GM12878 (cell line): ENCODE data around the gene PSMD3. TPM values are rescaled to one million over a fixed set of nuclear protein-coding genes. Genes with fewer than 3 reads are reported as not detected.

ENCODE experiments used
- ATAC-seq: fragments of 200-7000 bp; cut with Tn5 transposase; 3 replicates; pipeline ENCODE4 v1.9.1; 2020; ENCODE audit warnings: mild to moderate bottlenecking, moderate library complexity
- BruUV-seq: library from RNA; stranded (reverse); fragments of 400-500 nt; replicated peaks from 2 replicates; lab custom pipeline; 2021; lab: Mats Ljungman, UMichigan
- CTCF ChIA-PET: fragments of 300-600 bp; sonication (Branson Sonifier 250); formaldehyde crosslinking; extraction: SDS; loops from one replicate; lab custom pipeline; 2021; ENCODE audit warnings: inconsistent platforms; lab: Yijun Ruan, JAX
- POLR2A ChIA-PET: fragments of 350-600 bp; formaldehyde crosslinking; extraction: SDS; loops from one replicate; lab custom pipeline; 2021; ENCODE audit warnings: inconsistent platforms; lab: Charles Lee
- RAD21 ChIA-PET: fragments of 300-600 bp; sonication (Branson Sonifier 250); formaldehyde crosslinking; loops from one replicate; lab custom pipeline; 2023; ENCODE audit warnings: antibody characterized with exemption; ENCODE audit not compliant: unreplicated experiment; lab: Charles Lee
- SMC1A ChIA-PET: fragments of 300-600 bp; sonication (Branson Sonifier 250); formaldehyde crosslinking; loops from one replicate; lab custom pipeline; 2023; ENCODE audit not compliant: unreplicated experiment, uncharacterized antibody; lab: Charles Lee
- DNase-seq: peaks from one replicate; pipeline ENCODE4 v3.0.0-alpha.2; 2011; ENCODE audit warnings: low read depth, low spot score
- FAIRE-seq: peaks from 3 replicates; lab custom pipeline; 2011; peaks lifted over from hg19 to GRCh38; lab: Jason Lieb, UNC
- H2AFZ ChIP-seq: 2 replicates; pipeline ENCODE4 v1.6.0; 2011; ENCODE audit warnings: low read depth, low read length, control low read depth; ENCODE audit not compliant: control insufficient read depth
- H3K27ac ChIP-seq: 2 replicates; pipeline ENCODE4 v1.5.1; 2011; ENCODE audit warnings: control low read depth; ENCODE audit not compliant: control insufficient read depth, insufficient read depth
- H3K27me3 ChIP-seq, 2 experiments: replicated peaks in 1 of 2; 2 replicates each; pipeline versions ENCODE4 v1.6.0 to v1.6.1; 2011; ENCODE audit warnings: low read length in 1 of 2; ENCODE audit not compliant: control insufficient read depth in 2 of 2, insufficient read depth in 2 of 2
- H3K36me3 ChIP-seq, 2 experiments: 2 replicates each; pipeline ENCODE4 v1.5.1; 2011; ENCODE audit warnings: low read length in 1 of 2; ENCODE audit not compliant: control insufficient read depth in 2 of 2, insufficient read depth in 2 of 2
- H3K4me1 ChIP-seq: 2 replicates; pipeline ENCODE4 v1.6.1; 2011; ENCODE audit warnings: mild to moderate bottlenecking, low read length, moderate library complexity, mixed read lengths; ENCODE audit not compliant: control insufficient read depth, insufficient read depth
- H3K4me2 ChIP-seq: 2 replicates; pipeline ENCODE4 v1.6.0; 2011; ENCODE audit warnings: control low read depth; ENCODE audit not compliant: control insufficient read depth, insufficient read depth
- H3K4me3 ChIP-seq: fragments of 200-600 bp; sonication (generic); 2 replicates; pipeline ENCODE4 v1.5.1; 2016
- H3K79me2 ChIP-seq: 2 replicates; pipeline ENCODE4 v1.6.0; 2011; ENCODE audit warnings: low read length; ENCODE audit not compliant: control insufficient read depth, insufficient read depth
- H3K9ac ChIP-seq: 2 replicates; pipeline ENCODE4 v1.8.0; 2011; ENCODE audit warnings: low read length, control low read depth, mixed read lengths; ENCODE audit not compliant: control insufficient read depth, insufficient read depth
- H3K9me3 ChIP-seq: replicated peaks from 3 replicates; pipeline ENCODE4 v1.5.1; 2011; ENCODE audit warnings: mild to moderate bottlenecking, low read length; ENCODE audit not compliant: control insufficient read depth, insufficient read depth
- H4K20me1 ChIP-seq: 2 replicates; pipeline ENCODE4 v1.6.0; 2011; ENCODE audit not compliant: control insufficient read depth, insufficient read depth
- CBX3 ChIP-seq: fragments of 200-600 bp; sonication (generic); IDR thresholded peaks from 2 replicates; pipeline ENCODE4 v1.6.1; 2016; ENCODE audit warnings: low read depth, borderline replicate concordance
- FOXM1 ChIP-seq: IDR thresholded peaks from 2 replicates; pipeline ENCODE4 v1.6.1; 2012; ENCODE audit warnings: low read depth, mild to moderate bottlenecking, inconsistent platforms, low read length, moderate library complexity
- JUNB ChIP-seq: IDR thresholded peaks from 2 replicates; pipeline ENCODE4 v1.6.1; 2016; ENCODE audit warnings: antibody characterized with exemption, mild to moderate bottlenecking
- SRF ChIP-seq, 2 experiments: IDR thresholded peaks; 2 replicates each; pipeline ENCODE4 v1.6.1; 2011; ENCODE audit warnings: low read depth in 2 of 2, low read length in 2 of 2, mild to moderate bottlenecking in 1 of 2, moderate library complexity in 1 of 2
- SUPT20H ChIP-seq: IDR thresholded peaks from 2 replicates; pipeline ENCODE4 v1.6.1; 2011; ENCODE audit warnings: low read depth, mild to moderate bottlenecking, low read length, moderate library complexity, borderline replicate concordance; ENCODE audit not compliant: control insufficient read depth
- WRNIP1 ChIP-seq: IDR thresholded peaks from 2 replicates; pipeline ENCODE4 v1.6.1; 2011; ENCODE audit warnings: low read depth, low read length, improper control_type of control experiment, borderline replicate concordance
- WGBS: methylation state at CpG from one replicate; pipeline ENCODE4 v1.1.6; 2016; ENCODE audit warnings: low lambda C conversion rate; ENCODE audit not compliant: insufficient replicate concordance, insufficient coverage; ENCODE audit errors: missing lambda C conversion rate; 5-methylcytosine and 5-hydroxymethylcytosine counted together
- in situ Hi-C: fragments of 300-500 bp; cut with MboI; formaldehyde crosslinking; loops from 9 replicates; pipeline ENCODE4 v1.14.3; 2018; ENCODE audit warnings: mixed read lengths
- intact Hi-C: fragments of 100-400 bp; cut with micrococcal nuclease; formaldehyde crosslinking; loops from one replicate; pipeline ENCODE4 v1.14.2; 2022; ENCODE audit not compliant: unreplicated experiment
- polyA plus RNA-seq, 11 experiments: library from polyadenylated mRNA; depleted of rRNA in 4 of 11; unstranded in 6 of 11; stranded (reverse) in 5 of 11; fragments of >200 nt; fragmentation: Nextera tagmentation in 4 of 11; fragmentation: Illumina TruSeq in 1 of 11; extraction: Ambion mirVana in 4 of 11; extraction: Trizol in 1 of 11; gene quantifications; 1 replicate in 1 of 11; 2 replicates in 10 of 11; pipeline versions ENCODE4 v1.2.1 to v1.2.3, GENCODE V29; 2011 to 2016; ENCODE audit warnings: inconsistent platforms in 2 of 11, missing spikeins in 2 of 11, low read depth in 1 of 11
- total RNA-seq, 4 experiments: library from RNA; depleted of rRNA in 3 of 4; stranded (reverse); fragments of >200 nt in 3 of 4; fragmentation: Illumina TruSeq in 1 of 4; extraction: Trizol in 1 of 4; gene quantifications; 2 replicates each; pipeline versions ENCODE4 v1.2.1 to v1.2.3, GENCODE V29; 2013 to 2021
- TF ChIP-seq, protein P1 (sequence below): fragments of 450-650 bp; IDR thresholded peaks from 2 replicates; pipeline ENCODE4 v1.6.1; 2018; ENCODE audit warnings: mild to moderate bottlenecking, low read depth, moderate library complexity; ENCODE audit not compliant: partially characterized antibody
- TF ChIP-seq, protein P2 (sequence below): fragments of 450-650 bp; formaldehyde crosslinking; IDR thresholded peaks from 2 replicates; pipeline ENCODE4 v1.4.0; 2020; ENCODE audit warnings: mild to moderate bottlenecking, moderate library complexity
- TF ChIP-seq, protein P3 (sequence below): IDR thresholded peaks from 2 replicates; pipeline ENCODE4 v1.6.1; 2011; ENCODE audit warnings: borderline replicate concordance, low read depth, mild to moderate bottlenecking, moderate library complexity, low read length; ENCODE audit not compliant: insufficient read depth, poor library complexity, severe bottlenecking

Gene PSMD3
- total and polyA plus RNA-seq, 10 of the 15 experiments (the other 5 are each of a cell fraction or from before 2014, with no cell fraction given): 2.2 to 192 (median 129) TPM

DNA sequence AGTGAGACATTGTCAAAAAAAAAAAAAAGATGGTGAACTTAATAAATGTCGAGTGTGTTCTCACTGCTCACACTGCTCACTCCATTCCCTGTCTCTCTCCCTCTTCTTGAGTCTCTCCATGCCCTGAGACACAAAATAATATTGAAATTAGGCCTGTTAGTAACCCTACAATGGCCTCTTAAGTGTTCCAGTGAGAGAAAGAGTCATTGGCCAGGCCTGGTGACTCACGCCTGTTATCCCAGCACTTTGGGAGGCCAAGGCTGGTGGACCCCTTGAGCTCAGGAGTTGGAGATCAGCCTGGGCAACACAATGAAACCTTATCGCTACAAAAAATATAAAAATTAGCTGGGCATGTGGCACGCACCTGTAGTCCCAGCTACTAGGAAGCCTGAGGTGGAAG, 18.5 kb downstream of the PSMD3 start:
- WGBS: 81% methylated on average over 4 of the region's 4 CpGs
- ChIA-PET SMC1A (no interaction called here), CTCF (no interaction called here), POLR2A (no interaction called here), RAD21 (no interaction called here)
- Histone ChIP-seq H3K79me2 (no peaks in the 10 kb centered on the region), H3K27ac (no peak overlapping the region), H3K9me3 (no peaks in the 10 kb centered on the region), H3K27me3 (no peaks in the 10 kb centered on the region), H3K36me3 (peaks cover 21 to 28% of the 10 kb centered on the region in 2 experiments; a peak in 3 of 4 replicates), H2AFZ (no peak overlapping the region), H3K4me1 (no peaks in the 10 kb centered on the region), H4K20me1 (no peaks in the 10 kb centered on the region), H3K4me2 (no peak overlapping the region), H3K4me3 (no peak overlapping the region), H3K9ac (no peak overlapping the region)
- in situ Hi-C loops: no loop called here
- no peak for FAIRE-seq
- DNase-seq: no peak
- ATAC-seq: no peak
- no TSS peak for BruUV-seq
- intact Hi-C loops: no loop called here
- TF ChIP-seq CBX3 (no peak), SUPT20H (no peak), FOXM1 (no peak), JUNB (no peak), SRF (IDR thresholded peaks at IDR 0.05; ENCODE audit: low read depth in 2 of 2, low read length in 2 of 2) (no peak), WRNIP1 (no peak)
- TF ChIP-seq, protein P1, sequence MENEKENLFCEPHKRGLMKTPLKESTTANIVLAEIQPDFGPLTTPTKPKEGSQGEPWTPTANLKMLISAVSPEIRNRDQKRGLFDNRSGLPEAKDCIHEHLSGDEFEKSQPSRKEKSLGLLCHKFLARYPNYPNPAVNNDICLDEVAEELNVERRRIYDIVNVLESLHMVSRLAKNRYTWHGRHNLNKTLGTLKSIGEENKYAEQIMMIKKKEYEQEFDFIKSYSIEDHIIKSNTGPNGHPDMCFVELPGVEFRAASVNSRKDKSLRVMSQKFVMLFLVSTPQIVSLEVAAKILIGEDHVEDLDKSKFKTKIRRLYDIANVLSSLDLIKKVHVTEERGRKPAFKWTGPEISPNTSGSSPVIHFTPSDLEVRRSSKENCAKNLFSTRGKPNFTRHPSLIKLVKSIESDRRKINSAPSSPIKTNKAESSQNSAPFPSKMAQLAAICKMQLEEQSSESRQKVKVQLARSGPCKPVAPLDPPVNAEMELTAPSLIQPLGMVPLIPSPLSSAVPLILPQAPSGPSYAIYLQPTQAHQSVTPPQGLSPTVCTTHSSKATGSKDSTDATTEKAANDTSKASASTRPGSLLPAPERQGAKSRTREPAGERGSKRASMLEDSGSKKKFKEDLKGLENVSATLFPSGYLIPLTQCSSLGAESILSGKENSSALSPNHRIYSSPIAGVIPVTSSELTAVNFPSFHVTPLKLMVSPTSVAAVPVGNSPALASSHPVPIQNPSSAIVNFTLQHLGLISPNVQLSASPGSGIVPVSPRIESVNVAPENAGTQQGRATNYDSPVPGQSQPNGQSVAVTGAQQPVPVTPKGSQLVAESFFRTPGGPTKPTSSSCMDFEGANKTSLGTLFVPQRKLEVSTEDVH: no peak
- TF ChIP-seq, protein P2, sequence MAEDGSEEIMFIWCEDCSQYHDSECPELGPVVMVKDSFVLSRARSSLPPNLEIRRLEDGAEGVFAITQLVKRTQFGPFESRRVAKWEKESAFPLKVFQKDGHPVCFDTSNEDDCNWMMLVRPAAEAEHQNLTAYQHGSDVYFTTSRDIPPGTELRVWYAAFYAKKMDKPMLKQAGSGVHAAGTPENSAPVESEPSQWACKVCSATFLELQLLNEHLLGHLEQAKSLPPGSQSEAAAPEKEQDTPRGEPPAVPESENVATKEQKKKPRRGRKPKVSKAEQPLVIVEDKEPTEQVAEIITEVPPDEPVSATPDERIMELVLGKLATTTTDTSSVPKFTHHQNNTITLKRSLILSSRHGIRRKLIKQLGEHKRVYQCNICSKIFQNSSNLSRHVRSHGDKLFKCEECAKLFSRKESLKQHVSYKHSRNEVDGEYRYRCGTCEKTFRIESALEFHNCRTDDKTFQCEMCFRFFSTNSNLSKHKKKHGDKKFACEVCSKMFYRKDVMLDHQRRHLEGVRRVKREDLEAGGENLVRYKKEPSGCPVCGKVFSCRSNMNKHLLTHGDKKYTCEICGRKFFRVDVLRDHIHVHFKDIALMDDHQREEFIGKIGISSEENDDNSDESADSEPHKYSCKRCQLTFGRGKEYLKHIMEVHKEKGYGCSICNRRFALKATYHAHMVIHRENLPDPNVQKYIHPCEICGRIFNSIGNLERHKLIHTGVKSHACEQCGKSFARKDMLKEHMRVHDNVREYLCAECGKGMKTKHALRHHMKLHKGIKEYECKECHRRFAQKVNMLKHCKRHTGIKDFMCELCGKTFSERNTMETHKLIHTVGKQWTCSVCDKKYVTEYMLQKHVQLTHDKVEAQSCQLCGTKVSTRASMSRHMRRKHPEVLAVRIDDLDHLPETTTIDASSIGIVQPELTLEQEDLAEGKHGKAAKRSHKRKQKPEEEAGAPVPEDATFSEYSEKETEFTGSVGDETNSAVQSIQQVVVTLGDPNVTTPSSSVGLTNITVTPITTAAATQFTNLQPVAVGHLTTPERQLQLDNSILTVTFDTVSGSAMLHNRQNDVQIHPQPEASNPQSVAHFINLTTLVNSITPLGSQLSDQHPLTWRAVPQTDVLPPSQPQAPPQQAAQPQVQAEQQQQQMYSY (CRISPR knock-in tag): no peak
- TF ChIP-seq, protein P3, sequence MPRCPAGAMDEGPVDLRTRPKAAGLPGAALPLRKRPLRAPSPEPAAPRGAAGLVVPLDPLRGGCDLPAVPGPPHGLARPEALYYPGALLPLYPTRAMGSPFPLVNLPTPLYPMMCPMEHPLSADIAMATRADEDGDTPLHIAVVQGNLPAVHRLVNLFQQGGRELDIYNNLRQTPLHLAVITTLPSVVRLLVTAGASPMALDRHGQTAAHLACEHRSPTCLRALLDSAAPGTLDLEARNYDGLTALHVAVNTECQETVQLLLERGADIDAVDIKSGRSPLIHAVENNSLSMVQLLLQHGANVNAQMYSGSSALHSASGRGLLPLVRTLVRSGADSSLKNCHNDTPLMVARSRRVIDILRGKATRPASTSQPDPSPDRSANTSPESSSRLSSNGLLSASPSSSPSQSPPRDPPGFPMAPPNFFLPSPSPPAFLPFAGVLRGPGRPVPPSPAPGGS: no peak
- TF ChIP-seq, all 136 proteins: peak for 0
